Hepatocyte (in vitro differentiated cells): Measurements from ENCODE around the gene IL11RA.

ENCODE experiments used
- EZH2 ChIP-seq: fragments of 200-600 bp; sonication (generic); IDR thresholded peaks from 2 replicates; pipeline ENCODE4 v1.6.1; 2016; ENCODE audit warnings: antibody characterized with exemption, mild to moderate bottlenecking, borderline replicate concordance
- EZH2phosphoT487 ChIP-seq: fragments of 200-600 bp; sonication (generic); IDR thresholded peaks from one replicate; pipeline ENCODE4 v1.6.1; 2018; ENCODE audit warnings: antibody characterized with exemption, mild to moderate bottlenecking, low read depth, moderate library complexity; ENCODE audit not compliant: unreplicated experiment, severe bottlenecking
- TF ChIP-seq, protein P1 (sequence below): fragments of 200-600 bp; sonication (generic); IDR thresholded peaks from 2 replicates; pipeline ENCODE4 v1.5.1; 2016; ENCODE audit warnings: antibody characterized with exemption, mild to moderate bottlenecking; ENCODE audit not compliant: poor library complexity

DNA sequence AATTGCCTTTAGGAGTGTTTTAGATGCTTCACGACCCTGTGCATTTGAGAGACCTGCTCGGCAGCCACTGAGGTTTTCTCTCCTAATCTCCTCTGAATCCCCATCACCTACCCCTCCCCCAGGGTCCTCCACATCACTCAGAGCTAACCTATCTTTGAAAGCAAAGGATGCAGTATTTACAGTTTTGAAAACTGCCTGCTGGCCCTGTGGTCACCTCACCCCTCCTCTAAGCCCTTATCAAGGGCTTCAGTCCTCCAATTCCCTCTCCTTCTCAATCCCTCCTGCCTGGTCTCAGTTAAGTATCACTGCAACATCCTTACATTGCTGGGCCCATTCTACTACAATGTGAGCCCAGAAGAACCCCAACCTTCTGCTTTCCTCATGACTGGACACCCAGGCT lies 44.7 kb upstream of the IL11RA start:
- TF ChIP-seq EZH2 = no peak
- TF ChIP-seq, protein P1, sequence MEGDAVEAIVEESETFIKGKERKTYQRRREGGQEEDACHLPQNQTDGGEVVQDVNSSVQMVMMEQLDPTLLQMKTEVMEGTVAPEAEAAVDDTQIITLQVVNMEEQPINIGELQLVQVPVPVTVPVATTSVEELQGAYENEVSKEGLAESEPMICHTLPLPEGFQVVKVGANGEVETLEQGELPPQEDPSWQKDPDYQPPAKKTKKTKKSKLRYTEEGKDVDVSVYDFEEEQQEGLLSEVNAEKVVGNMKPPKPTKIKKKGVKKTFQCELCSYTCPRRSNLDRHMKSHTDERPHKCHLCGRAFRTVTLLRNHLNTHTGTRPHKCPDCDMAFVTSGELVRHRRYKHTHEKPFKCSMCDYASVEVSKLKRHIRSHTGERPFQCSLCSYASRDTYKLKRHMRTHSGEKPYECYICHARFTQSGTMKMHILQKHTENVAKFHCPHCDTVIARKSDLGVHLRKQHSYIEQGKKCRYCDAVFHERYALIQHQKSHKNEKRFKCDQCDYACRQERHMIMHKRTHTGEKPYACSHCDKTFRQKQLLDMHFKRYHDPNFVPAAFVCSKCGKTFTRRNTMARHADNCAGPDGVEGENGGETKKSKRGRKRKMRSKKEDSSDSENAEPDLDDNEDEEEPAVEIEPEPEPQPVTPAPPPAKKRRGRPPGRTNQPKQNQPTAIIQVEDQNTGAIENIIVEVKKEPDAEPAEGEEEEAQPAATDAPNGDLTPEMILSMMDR = no peak
- no peak for TF ChIP-seq EZH2phosphoT487
